Natural killer cell (primary cell): ENCODE results near the gene MYBPC3. TPM values are rescaled to one million over a fixed set of nuclear protein-coding genes. Genes with fewer than 3 reads are reported as not detected.

Experiments
- ATAC-seq, 3 donors: fragments of 150-1000 bp in 2 of 3; fragments of 200-7000 bp in 1 of 3; cut with Tn5 transposase; 1 replicate in 1 of 3; 2 replicates in 2 of 3; pipeline ENCODE4 v1.10.0; 2021; ENCODE audit warnings: mild to moderate bottlenecking in 2 of 3, moderate library complexity in 2 of 3
- DNase-seq, 2 donors: peaks; one replicate each; pipeline versions ENCODE4 v3.0.0 to v3.0.0-alpha.2; 2013 to 2021; ENCODE audit warnings: mixed read lengths in 1 of 2
- H3K27ac ChIP-seq: one replicate; pipeline ENCODE4 v1.5.1; 2013; ENCODE audit warnings: mild to moderate bottlenecking, low read length
- H3K27me3 ChIP-seq: one replicate; pipeline ENCODE4 v1.6.1; 2013; ENCODE audit warnings: low read length; ENCODE audit not compliant: control insufficient read depth, insufficient read depth
- H3K36me3 ChIP-seq: one replicate; pipeline ENCODE4 v1.6.1; 2013; ENCODE audit warnings: low read length; ENCODE audit not compliant: control insufficient read depth, insufficient read depth
- H3K4me1 ChIP-seq: one replicate; pipeline ENCODE4 v1.6.1; 2013; ENCODE audit warnings: low read length; ENCODE audit not compliant: control insufficient read depth, insufficient read depth
- H3K4me3 ChIP-seq: one replicate; pipeline ENCODE4 v1.5.1; 2013; ENCODE audit warnings: low read length
- H3K9me3 ChIP-seq: one replicate; pipeline ENCODE4 v1.6.1; 2013; ENCODE audit warnings: low read length; ENCODE audit not compliant: control insufficient read depth, insufficient read depth
- H3K27ac Mint-ChIP-seq, 2 donors: one replicate each; pipeline ENCODE4 v1.8.0; 2022; ENCODE audit warnings: mild to moderate bottlenecking in 2 of 2, mixed read lengths in 2 of 2, moderate library complexity in 1 of 2
- H3K27me3 Mint-ChIP-seq, 2 donors: one replicate each; pipeline ENCODE4 v1.8.0; 2022; ENCODE audit warnings: low read depth in 2 of 2, mixed read lengths in 2 of 2
- H3K36me3 Mint-ChIP-seq: one replicate; pipeline ENCODE4 v1.8.0; 2022; ENCODE audit warnings: mixed read lengths
- H3K4me1 Mint-ChIP-seq, 2 donors: one replicate each; pipeline ENCODE4 v1.8.0; 2022; ENCODE audit warnings: mixed read lengths in 2 of 2
- H3K4me3 Mint-ChIP-seq: one replicate; pipeline ENCODE4 v1.8.0; 2022; ENCODE audit warnings: mild to moderate bottlenecking, moderate library complexity, mixed read lengths
- H3K9me3 Mint-ChIP-seq, 2 donors: one replicate each; pipeline ENCODE4 v1.8.0; 2022; ENCODE audit warnings: mixed read lengths in 2 of 2
- WGBS: methylation state at CpG from one replicate; pipeline ENCODE4 v1.1.7; 2013; ENCODE audit warnings: missing lambda C conversion rate; ENCODE audit not compliant: insufficient coverage; 5-methylcytosine and 5-hydroxymethylcytosine counted together
- intact Hi-C: fragments of 100-400 bp; cut with micrococcal nuclease; formaldehyde crosslinking; loops from one replicate; pipeline ENCODE4 v1.14.2; 2022
- total RNA-seq, 4 donors: library from RNA; stranded (reverse); fragments of 120-200 nt in 1 of 4; gene quantifications; one replicate each; pipeline versions ENCODE4 v1.2.3 to v1.2.4, GENCODE V29; 2013 to 2022
- TF ChIP-seq, protein P1 (sequence below): fragments of 200-600 bp; IDR thresholded peaks from one replicate; pipeline ENCODE4 v1.8.0; 2022; ENCODE audit warnings: antibody characterized with exemption

Gene MYBPC3
- total RNA-seq, 3 donors from 2014 or later (not counting 1 experiment from before 2014, with no cell fraction given), result 0.45 to 0.53 TPM; not detected in 1

DNA sequence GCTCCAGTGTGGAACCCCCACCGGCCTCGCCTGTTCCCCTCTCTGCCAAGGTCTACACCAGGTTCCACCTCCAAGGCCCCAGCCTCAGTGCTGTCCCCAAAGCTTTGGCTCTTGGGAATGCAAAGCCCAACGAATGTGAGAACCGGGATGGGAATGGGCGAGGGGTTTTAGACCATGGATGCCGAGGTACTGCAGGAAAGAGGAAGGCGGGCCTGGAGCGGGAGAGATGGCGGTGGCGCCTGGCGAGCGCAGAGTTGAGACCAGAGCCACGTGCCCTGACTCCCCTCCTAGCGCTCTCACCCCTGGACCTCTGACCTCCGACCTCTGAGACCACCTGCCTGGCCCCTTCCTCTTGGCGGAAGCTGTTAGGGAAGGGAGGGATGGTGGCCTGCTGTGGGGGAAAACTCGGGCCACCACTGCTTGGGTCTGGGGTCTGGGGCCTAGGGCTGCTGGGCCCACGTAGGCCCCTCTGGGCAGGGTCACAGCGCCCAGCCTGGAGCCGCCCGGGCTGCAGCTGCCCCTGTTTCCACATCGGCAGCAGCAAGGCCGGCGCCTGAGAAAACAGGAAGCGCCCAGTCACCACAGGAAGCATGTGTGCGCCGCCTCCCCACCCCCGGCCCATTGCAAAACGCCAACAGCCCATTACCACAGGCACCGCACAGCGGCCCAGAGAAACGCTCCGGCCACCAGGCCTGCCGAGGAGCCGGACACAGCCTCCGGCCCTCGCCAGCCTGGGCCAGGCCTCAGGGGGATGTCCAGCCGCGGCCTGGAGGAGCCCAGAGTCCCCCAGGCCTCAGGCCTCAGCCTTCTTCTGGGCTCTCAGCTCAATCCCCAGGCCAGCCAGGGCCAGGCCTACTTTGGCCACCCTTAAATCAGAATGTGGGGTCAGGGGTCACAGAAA lies 42.1 kb upstream of the MYBPC3 start:
- ATAC-seq, result peak; percentile 80 to 90 (median 86)
- H3K4me1 ChIP-seq, result peaks cover 74% of the 10 kb centered on the region
- peak overlapping the region; percentile 34 for H3K4me3 ChIP-seq
- peak overlapping the region; percentile 97 for H3K27ac ChIP-seq
- H3K9me3 ChIP-seq, result no peaks in the 10 kb centered on the region
- no peaks in the 10 kb centered on the region for H3K27me3 ChIP-seq
- peak; percentile 61 to 76 for DNase-seq
- peak overlapping the region; percentile 83 to 92 for H3K27ac Mint-ChIP-seq
- no peaks in the 10 kb centered on the region for H3K9me3 Mint-ChIP-seq
- intact Hi-C loops, result no loop called here
- TF ChIP-seq, protein P1, sequence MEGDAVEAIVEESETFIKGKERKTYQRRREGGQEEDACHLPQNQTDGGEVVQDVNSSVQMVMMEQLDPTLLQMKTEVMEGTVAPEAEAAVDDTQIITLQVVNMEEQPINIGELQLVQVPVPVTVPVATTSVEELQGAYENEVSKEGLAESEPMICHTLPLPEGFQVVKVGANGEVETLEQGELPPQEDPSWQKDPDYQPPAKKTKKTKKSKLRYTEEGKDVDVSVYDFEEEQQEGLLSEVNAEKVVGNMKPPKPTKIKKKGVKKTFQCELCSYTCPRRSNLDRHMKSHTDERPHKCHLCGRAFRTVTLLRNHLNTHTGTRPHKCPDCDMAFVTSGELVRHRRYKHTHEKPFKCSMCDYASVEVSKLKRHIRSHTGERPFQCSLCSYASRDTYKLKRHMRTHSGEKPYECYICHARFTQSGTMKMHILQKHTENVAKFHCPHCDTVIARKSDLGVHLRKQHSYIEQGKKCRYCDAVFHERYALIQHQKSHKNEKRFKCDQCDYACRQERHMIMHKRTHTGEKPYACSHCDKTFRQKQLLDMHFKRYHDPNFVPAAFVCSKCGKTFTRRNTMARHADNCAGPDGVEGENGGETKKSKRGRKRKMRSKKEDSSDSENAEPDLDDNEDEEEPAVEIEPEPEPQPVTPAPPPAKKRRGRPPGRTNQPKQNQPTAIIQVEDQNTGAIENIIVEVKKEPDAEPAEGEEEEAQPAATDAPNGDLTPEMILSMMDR, result no peak
- no peaks in the 10 kb centered on the region for H3K36me3 ChIP-seq
- 18% methylated on average over 39 of the region's 39 CpGs for WGBS
- peak overlapping the region; percentile 65 for H3K4me3 Mint-ChIP-seq
- H3K36me3 Mint-ChIP-seq, result no peaks in the 10 kb centered on the region
- H3K4me1 Mint-ChIP-seq, result peaks cover 35 to 69% of the 10 kb centered on the region in 2 donors
- H3K27me3 Mint-ChIP-seq, result no peaks in the 10 kb centered on the region

DNA sequence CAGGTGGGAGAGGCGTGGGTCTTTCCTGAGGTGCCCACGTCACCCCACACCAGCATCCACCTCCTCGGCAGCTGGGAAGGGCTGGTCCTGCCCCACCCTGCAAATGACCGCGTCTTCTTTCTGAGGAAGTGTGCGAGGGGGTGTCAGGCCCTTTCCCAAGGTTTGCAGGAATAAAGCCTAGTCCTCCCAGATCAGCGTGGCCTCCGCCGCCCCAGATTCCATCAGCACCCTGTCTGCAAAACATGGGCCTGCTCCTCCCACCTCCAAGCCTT lies 41.5 kb upstream of the MYBPC3 start:
- Histone ChIP-seq H3K4me3 (no peak overlapping the region), H3K27ac (peak overlapping the region; percentile 97), H3K27me3 (no peaks in the 10 kb centered on the region), H3K4me1 (peaks cover 74% of the 10 kb centered on the region), H3K9me3 (no peaks in the 10 kb centered on the region), H3K36me3 (no peaks in the 10 kb centered on the region)
- peak overlapping the region; percentile 65 for H3K4me3 Mint-ChIP-seq
- no peak for DNase-seq
- WGBS, result 48% methylated on average over 9 of the region's 9 CpGs
- H3K9me3 Mint-ChIP-seq, result no peaks in the 10 kb centered on the region
- H3K36me3 Mint-ChIP-seq, result no peaks in the 10 kb centered on the region
- TF ChIP-seq, protein P1, result no peak
- ATAC-seq, result peak in 1 of 3 donors; percentile 29
- peaks cover 38 to 72% of the 10 kb centered on the region in 2 donors for H3K4me1 Mint-ChIP-seq
- H3K27ac Mint-ChIP-seq, result peak overlapping the region; percentile 83 to 92
- intact Hi-C loops, result no loop called here
- H3K27me3 Mint-ChIP-seq, result no peaks in the 10 kb centered on the region

GRCh38 chr11:47393163-47394049 lies 40.9 kb upstream of the MYBPC3 start:
- H3K27me3 Mint-ChIP-seq, result no peaks in the 10 kb centered on the region
- no peaks in the 10 kb centered on the region for H3K9me3 ChIP-seq
- peak in 1 of 2 donors; percentile 7 for DNase-seq
- no peak overlapping the region for H3K4me3 ChIP-seq
- peak overlapping the region; percentile 83 to 92 for H3K27ac Mint-ChIP-seq
- ATAC-seq, result peak in 1 of 3 donors; percentile 34
- 60% methylated on average over 20 of the region's 20 CpGs for WGBS
- peaks cover 44 to 78% of the 10 kb centered on the region in 2 donors for H3K4me1 Mint-ChIP-seq
- intact Hi-C loops, result no loop called here
- H3K9me3 Mint-ChIP-seq, result no peaks in the 10 kb centered on the region
- peak overlapping the region; percentile 49 for H3K4me3 Mint-ChIP-seq
- H3K27ac ChIP-seq, result peak overlapping the region; percentile 97
- TF ChIP-seq, protein P1, result no peak
- H3K27me3 ChIP-seq, result no peaks in the 10 kb centered on the region
- H3K36me3 Mint-ChIP-seq, result no peaks in the 10 kb centered on the region
- peaks cover 78% of the 10 kb centered on the region for H3K4me1 ChIP-seq
- no peaks in the 10 kb centered on the region for H3K36me3 ChIP-seq
